ENCODE data around the gene RGS5. TPM values are rescaled to one million over a fixed set of nuclear protein-coding genes. Genes with fewer than 3 reads are reported as not detected.

Gene RGS5, protein sequence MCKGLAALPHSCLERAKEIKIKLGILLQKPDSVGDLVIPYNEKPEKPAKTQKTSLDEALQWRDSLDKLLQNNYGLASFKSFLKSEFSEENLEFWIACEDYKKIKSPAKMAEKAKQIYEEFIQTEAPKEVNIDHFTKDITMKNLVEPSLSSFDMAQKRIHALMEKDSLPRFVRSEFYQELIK
- total RNA-seq (2022; extraction: Qiagen RNA extraction; ENCODE audit: low read depth), result 0.51 to 1.5 TPM (median 1.3 TPM) in 5 replicates

DNA sequence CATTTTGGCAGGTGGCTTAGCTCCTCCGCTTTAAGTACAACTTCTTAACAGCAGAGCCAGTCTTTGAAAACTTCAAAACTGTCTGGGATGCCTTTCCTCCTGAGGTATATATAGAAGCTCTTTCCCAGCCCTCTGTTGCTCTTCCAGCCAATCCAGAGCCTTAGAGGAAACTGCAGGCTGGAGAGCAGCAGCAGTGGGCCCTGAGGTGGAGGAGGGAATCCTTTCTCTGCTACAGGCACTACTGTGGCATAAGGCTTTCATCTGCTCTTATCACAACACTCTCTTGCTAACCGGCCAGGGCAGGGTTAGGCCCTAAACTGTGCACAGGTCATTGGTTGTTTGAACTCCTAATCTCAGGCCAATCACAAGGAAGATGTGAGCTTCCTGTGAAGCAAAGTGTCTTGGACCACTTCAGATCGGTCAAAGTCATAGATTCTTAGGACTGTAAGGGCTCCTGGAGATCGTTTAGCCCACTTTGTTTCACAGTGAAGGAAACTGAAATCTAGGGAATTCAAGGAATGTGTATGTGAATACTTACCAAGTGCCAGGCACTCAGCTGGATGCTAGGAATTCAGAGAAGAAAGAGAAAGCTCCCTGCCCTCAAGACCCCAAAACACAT is at the start of gene RGS5:
Gene RGS5, minus strand, starts transcription at position 84 of the 619 bp plus-strand sequence. Its CDS starts 81 bp downstream, at position 3.

Other genes with a start within 250 kb of the RGS5 start
- gene RGS4, start 133.6 kb downstream of the RGS5 start, total RNA-seq (2022; extraction: Qiagen RNA extraction; ENCODE audit: low read depth), result not detected in 5 replicates
- gene NUF2, start 119.0 kb upstream of the RGS5 start, total RNA-seq (2022; extraction: Qiagen RNA extraction; ENCODE audit: low read depth), result 21.9 to 29.9 TPM (median 27.0 TPM) in 5 replicates